Loucy (cell line): ENCODE measurements around the gene GABBR2.

ENCODE experiments used
- EZH2phosphoT487 ChIP-seq: fragments of 200-600 bp; IDR thresholded peaks from 2 replicates; pipeline ENCODE4 v1.6.1; 2018; ENCODE audit warnings: antibody characterized with exemption, mild to moderate bottlenecking, moderate library complexity, borderline replicate concordance
- TF ChIP-seq, protein P1 (sequence below): fragments of 200-600 bp; sonication (generic); conservative IDR thresholded peaks from 2 replicates; pipeline ENCODE4 v1.5.1; 2014; ENCODE audit warnings: mild to moderate bottlenecking, antibody characterized with exemption, low read length

DNA sequence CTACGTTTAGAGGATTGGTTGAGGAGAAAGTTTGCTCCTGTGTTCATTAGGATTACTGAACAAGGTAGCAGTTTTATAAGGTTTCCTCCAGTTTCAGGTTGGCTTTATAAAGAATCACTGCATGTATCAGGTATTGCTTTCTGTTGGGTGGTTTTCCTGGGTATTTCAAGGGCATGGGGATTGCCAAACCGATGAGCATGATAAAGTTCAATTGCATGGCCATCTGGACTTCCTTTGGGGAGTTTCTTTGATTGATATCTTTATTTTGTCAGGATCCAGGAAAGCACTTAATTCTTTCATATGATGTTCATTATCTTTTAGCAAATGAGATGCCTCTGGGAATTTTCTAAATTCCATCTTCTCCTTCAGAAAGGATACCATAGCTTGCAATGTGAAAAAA is 10.3 kb upstream of the GABBR2 start:
- TF ChIP-seq, protein P1, sequence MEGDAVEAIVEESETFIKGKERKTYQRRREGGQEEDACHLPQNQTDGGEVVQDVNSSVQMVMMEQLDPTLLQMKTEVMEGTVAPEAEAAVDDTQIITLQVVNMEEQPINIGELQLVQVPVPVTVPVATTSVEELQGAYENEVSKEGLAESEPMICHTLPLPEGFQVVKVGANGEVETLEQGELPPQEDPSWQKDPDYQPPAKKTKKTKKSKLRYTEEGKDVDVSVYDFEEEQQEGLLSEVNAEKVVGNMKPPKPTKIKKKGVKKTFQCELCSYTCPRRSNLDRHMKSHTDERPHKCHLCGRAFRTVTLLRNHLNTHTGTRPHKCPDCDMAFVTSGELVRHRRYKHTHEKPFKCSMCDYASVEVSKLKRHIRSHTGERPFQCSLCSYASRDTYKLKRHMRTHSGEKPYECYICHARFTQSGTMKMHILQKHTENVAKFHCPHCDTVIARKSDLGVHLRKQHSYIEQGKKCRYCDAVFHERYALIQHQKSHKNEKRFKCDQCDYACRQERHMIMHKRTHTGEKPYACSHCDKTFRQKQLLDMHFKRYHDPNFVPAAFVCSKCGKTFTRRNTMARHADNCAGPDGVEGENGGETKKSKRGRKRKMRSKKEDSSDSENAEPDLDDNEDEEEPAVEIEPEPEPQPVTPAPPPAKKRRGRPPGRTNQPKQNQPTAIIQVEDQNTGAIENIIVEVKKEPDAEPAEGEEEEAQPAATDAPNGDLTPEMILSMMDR = no peak
- no peak for TF ChIP-seq EZH2phosphoT487
